ENCODE results near the gene ZNF672.
A peak's percentile ranks its signal among the peaks of the same experiment; 100 is the strongest.
"Not testable (repeated sequence)": the region's sequence is repeated elsewhere in the genome, so short reads cannot be mapped to it uniquely, and the experiment has no call there.

The ZNF672 gene

DNA sequence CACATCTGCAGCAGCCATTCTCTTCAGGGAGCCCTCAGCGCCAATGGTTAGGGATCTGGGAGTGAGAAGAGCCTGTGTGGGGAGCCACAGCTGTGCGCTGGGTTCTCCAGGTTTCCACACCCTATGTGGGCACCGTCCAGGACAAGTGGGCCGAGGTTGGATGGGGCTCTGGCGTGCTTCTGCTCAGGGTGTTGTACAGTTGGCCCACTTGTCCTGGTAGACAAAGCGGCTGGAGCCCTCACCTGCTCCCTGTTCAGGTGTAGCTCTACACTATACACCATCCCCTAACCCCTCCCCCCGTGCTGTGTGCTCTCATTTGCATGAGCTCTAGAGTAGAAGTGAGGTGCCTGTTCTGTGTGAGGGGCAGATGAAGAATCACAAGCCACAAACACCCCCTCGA lies 24.5 kb upstream of the ZNF672 start:
- ATAC-seq, result no peak
- no peak for DNase-seq

DNA sequence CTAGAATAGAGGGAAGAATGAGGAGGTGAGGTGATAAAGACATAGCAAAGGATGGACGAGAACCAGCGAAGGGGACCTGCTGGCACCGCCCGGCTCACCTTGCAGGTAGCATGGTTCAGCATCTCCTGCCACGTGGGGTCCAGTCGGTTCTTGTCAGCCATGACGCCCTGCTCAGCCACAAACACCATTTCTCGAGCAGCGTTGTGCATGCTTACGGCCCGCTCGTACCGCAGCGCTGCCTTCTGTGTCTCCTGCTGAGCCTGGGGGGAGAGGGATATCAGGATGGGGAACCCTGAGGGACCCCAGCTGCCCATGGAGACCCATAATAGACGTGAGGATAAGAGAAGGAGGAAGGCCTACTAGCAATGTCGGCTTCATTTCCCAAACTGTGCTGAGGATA lies 23.7 kb upstream of the ZNF672 start:
- no peak for ATAC-seq
- DNase-seq, result no peak

DNA sequence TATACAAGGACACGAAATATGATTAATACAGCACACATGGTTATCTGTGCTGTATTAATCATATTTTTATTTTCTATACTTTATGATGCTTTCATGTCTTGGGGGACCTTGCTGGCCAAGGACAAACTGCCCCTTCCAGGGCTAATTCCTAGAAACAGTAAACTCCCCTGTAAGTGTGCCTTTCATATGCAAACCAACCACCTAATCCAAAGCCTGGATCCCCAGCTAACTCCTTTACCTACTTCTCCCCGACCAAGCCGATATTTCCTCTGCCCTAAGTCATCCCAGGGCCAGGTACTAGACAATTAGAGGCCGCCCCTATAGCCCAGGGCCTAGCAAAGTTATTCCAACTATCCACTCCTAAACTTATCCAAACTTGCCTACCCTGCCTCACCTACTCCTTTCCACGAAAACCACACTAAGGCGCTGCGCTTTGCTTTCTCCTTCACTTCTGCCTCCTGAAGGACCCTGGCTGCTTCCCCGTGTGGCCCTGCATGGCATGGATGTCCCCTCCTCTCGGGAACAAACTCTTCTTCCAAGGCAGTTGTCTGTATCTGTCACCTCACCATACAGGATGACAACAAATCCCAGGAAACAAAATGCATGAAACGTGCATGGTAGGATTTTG lies 22.5 kb upstream of the ZNF672 start:
- DNase-seq, result no peak
- ATAC-seq, result no peak

DNA sequence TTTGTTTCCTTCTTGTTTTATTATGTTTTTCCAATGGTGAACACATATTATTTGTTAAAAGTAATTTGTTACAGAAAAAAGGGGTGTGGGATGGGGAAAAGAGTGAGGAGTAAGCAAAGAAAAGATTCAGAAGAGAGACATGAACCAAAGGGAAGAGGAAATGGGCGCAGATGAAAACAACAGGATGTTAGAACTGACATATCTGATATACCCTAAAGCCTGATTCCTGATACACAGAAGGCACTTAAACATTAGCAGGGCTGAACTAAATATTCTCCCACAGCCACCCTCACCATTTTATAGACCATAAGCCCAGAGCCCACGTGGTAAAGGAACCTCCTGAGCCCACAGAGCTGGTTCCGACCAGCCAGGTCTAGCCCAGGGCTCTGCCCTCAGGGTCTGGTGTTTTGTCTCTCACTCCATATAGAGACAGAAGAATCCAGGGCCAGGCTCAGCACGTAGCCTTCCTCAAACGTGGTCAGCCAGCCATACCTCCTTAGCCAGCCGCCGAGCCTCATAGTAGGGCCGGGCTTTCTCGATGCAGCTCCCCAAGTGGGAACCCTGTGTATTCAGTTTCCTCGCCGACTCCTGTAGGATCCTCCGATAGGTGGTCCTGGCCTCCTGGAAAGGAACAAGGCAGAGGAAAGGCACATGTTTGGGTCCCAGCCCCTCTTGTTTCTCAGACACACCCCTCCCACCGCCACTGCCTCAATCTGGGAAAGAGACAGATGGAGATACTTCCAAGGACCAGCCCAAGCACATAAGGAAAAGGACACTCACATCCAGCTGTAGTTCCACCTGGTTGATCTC lies 21.8 kb upstream of the ZNF672 start:
- ATAC-seq, result no peak

DNA sequence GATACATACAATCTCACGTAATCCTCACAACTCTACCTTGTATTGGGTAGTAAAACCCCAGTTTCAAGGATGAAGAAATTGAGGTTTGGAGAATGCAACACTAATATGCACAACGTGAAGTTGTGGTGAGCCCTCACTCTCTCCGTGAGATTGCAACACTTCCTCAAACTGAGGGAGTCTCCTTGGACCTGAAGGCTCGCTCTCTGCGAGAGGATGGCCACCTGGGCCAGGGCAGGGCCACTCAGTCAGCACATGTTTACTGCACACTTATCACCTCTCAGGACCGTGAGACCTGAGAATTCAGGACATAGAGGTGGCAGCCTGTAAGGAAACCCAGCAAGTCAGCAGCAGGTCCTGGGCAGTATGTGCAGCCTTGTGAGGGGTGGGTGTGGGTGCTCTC lies 21.0 kb upstream of the ZNF672 start:
- ATAC-seq, result no peak

More for the DNA sequence above, 21.8 kb upstream of the ZNF672 start:
- DNase-seq, result no peak

DNA sequence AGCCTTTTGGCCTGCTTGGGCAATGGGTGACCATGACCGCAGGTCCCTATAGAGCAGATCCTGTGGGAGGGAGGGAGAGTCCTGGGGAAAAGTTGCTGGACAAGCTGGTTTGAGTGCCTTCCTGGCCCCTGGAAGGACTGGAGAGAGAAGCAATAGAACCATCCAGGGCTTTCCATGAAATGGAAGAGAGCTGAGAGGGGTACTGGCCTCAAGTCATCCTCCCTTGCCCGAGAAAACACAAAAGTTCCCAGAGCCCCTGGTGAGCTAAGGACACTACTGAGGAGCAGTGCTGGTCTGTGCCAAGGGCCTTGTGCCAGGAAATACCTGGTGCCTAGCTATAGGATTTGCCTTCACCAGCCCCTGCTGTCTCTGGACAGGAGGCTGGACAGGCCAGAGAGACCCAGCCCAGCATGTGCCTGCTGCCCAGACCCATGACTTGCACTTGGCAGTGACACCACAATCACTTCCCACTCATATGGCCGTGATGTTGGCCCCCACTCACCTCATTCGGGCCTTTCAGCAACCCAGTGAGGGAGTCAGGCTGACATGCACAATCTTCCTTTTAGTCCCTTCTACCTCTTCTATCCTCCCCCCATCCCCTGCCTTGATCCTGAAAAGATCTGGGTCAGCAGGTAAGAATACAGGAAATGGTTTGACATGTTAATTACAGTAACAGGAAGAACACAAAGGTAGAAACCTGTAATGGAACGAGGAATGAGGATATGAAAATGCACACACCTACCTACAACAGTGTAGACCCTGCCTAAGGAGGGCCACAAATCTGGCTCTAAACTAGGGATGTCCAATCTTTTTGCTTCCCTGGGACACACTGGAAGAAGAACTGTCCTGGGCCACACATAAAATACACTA lies 19.3 kb upstream of the ZNF672 start:
- ATAC-seq, result peak; percentile 10
- no peak for DNase-seq

More for the DNA sequence above, 21.0 kb upstream of the ZNF672 start:
- no peak for DNase-seq

DNA sequence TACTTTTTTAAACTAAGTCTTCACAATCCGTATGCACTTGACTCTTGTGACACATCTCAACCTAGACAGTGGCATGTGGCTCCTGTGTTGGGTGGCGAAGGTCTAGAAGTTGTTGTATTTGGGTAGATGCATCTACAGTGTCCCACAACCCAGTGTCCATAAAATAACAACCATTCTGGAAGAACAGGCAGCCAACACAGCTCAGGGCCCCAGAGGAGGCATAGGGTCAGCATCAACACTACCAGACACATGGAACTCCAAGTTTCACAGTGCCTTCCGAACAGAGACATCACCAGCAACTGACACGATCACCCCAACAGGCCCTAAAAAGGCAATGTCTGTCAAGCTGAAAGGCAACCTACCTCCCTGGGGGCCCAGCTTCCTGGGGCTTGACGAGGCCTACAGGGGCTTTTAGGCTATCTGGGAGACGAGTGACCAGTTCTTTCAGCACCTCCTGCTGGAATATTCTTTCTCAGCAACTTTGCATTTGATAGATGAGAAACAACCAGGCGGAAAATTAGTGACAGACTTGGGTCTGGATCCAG lies 17.9 kb upstream of the ZNF672 start:
- no peak for ATAC-seq
- no peak for DNase-seq

DNA sequence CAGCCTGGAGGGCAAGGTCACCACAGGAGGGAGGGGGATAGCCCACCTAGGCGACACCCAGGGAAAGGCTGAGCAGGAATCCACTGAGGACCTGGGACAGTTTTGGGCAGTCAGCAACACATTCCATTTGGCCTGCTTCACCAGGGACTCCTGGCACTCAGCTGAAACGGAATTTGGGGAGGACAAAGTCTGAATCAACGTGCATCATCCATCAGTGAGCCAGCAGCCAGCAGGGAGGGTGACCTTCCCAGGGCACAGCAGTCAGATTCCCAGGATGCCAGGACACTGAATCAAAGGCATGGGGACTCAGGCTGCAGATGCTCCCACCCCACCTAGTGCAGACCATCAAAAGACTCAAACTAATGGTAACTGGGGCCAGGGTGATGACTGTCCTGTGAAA lies 16.9 kb upstream of the ZNF672 start:
- DNase-seq, result no peak

DNA sequence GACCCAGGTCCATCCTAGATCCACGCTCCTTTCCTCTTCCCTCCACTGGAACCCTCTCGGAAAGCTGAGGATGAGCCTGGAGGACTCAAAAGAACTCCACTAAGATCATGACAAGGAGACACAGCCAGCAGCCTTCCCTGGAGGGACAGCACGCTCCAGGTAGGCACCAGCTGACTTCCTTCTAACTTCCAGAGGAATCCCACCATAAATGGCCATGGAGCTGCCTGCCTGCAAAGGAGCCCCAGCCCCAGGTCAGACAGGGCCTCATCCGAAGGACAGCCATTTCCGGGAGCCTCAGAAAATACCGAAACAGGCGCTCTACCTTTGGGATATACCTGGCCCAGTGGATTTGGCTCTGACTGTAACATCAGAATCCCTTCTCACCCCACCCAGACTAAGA lies 16.4 kb upstream of the ZNF672 start:
- DNase-seq (no peak), ATAC-seq (no peak)

More for the DNA sequence above, 16.9 kb upstream of the ZNF672 start:
- no peak for ATAC-seq

DNA sequence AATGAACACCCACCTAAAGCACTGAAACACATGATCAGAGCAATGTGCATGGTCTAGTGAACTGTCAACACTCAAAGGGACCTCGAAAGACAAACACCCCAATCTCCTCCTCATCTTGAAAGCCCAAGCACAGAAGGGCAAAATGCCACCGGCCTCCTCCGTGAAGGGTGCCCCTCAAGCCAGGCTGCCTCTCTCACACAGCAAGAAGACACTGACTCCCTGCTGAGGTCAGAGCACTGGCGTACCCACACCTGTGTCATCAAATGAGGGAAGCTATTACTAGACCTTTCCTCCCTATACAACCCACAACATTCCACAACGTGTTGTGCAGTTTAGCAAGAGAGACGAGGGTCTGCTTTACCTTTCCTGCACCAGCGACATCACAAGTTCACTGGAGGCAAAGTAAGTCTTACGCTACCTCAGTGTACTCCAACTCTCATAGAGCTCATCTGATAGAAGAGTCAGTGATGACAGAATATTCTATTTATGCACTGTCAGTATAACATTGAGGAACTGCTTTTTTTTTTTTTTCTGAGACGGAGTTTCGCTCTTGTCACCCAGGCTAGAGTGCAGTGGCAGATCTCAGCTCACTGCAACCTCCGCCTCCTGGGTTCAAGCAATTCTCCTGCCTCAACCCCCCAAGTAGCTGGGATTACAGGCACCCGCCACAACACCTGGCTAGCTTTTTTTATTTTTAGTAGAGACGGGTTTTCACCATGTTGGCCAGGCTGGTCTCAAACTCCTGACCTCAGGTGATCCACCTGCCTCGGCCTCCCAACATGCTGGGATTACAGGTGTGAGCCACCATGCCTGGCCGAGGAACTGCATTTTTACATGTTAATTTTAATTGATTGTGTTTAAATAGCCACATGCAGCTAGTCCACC lies 15.6 kb upstream of the ZNF672 start:
- ATAC-seq (no peak), DNase-seq (no peak)

DNA sequence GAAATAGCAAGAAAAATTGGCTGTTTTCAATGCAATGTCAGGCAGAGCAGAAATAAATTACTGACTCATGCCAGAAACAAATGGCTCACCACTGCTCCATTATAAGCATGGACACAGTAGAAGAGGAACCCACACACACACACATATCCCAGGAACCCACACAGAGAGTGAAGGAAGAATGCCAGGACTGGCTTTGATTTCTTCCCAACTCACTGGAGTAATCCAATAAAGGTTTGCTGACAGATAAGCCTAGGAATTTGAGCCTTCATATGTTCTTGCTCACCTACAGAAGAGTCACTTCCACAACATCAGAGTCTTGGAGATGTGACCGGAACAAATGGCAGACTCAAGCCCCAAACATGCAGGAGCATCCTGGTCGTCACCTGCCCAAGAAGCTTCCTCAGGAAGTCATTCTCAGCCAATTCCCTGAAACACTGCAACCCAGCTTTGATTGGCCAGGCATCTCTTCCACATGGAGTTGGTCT lies 14.5 kb upstream of the ZNF672 start:
- DNase-seq, result no peak
- ATAC-seq, result no peak

DNA sequence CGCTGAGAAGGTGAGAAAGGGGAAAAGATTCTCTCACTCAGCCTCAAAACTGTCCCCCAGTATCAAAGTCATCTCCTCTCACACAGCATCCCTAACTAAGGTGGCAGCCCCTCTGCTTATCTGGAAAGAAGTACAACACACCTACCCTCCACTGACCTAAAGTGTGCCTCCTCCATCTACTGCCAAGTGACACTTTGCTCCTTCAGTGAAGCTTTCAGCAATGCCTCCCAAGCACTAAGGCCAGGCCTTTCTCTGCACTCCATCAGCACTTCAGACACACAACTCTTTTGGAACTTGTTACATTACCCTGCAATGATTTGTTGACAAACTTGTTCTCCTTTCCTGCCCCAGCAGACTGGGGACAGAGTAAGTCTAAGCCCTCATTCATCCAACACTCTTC lies 13.7 kb upstream of the ZNF672 start:
- no peak for DNase-seq

DNA sequence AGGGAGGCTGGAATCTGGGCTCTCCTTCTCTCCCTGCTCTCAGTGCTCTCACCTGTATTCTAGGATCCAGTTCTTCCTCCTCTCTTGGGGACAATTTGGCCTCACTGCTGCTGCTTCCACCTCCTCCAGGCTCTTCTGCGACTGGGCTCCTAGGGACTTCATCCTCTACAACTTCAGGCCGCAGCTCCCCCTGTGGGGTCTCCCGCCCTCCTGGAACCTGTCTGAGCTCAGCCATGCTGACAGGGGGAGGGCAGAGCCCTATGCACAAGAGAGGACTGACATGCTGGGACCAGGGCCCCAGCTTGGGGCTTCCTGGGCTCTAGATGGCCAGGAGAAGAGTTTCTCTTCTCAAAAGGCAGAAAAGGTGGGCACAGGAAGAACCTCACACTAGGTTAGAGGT lies 13.3 kb upstream of the ZNF672 start:
- ATAC-seq (no peak), DNase-seq (no peak)

More for the DNA sequence above, 13.7 kb upstream of the ZNF672 start:
- no peak for ATAC-seq

DNA sequence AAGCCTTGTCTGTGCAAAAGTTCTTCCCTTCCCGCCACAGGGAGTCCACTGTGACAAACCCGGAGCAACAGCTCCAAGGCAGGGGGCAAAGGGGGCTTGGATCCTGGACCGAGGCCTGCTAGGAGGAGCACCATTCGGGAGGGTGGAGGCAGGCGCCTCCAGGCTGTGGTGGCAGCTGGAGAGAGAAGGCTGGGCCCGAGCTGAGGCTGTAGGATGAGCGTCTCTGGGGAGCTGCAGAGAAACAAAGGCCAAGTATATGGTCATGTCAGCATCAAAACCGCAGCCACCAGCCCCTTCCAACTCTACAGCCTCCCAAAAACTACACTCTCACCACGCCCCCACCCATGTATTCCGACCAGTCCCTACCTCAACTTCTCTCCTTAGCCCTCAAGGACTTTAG lies 12.9 kb upstream of the ZNF672 start:
- DNase-seq, result no peak
- no peak for ATAC-seq

DNA sequence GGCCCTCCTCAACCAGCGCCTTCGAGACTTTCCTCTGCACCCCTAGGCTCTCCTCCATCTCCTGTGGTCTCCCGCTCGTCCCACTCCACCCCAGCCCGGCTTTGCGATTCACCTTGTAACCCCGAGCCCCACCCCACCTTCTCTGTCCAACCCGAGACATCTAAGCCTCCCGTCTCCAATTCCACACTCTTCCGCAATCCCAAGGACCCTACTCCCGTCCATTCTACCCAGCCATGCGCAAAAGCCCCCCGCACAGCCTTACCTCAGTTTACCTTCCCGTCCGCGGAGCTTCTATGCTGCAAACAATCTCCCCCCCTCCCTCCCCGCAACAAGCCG lies 12.5 kb upstream of the ZNF672 start:
- ATAC-seq, result peak; percentile 4
- no peak for DNase-seq

DNA sequence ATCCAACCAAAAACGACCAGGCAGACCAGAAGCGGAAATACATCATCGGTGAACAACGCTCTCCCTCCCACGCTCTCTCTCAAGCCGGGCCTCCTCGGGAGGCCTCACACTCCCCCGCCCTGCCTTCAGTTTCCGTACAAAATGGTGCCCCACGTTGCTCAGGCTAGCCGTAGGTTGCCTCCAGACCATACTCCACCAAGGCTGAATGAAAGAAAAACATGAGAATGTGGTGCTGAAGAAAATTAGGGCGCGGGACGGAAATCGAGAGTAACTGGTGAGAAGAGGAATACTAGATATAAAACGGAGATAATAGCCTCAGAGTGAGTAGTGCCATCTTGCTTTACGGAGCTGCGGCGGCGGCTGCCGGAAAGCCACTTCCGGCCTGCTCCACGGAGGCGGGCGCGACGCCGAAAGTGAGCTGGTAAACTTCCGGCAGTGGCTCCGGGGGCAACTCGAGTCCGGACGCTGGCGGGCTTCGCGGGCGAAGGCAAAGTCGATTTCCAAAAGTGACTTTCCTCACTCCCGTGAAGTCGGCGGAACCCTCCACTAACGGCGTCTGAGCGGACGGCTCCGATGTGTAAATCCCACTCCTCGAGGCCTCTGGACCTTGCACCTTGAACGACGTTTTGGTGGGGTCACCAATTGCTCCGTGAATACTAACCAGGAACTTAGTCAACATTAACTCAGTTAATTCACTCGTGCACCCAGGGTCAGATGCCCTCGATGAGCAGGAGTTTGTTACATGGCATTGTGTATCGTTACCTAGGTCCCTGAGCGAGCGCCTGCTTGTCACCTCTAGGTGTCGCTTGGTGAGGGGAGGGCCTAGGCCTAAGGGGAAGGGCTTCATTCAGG lies 11.9 kb upstream of the ZNF672 start, which contains the start of gene SH3BP5L:
TSS of gene SH3BP5L (minus strand) at position 7 of the 852 bp plus-strand sequence. CDS start 980 bp downstream, outside the sequence.
- peak; percentile 91 for ATAC-seq
- DNase-seq, result peak; percentile 88

DNA sequence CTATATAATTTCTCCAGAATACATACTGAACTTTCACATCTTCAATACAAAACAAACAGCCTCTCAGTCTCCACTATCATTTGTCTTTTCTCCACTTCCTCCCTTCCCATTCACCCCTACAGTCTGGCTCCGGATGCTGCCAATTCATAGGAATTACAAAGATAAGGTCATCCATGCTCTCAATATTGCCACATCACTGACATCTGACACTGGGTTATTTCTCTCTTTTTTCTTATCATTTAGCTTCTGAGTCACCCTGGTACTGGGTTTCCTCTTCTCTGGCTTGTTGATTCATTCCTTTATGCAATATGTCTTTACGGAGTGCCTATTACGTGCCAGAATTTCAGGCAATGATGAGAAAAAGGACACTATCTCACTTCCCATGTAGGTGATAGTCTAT lies 9.2 kb upstream of the ZNF672 start:
- ATAC-seq (no peak), DNase-seq (no peak)

DNA sequence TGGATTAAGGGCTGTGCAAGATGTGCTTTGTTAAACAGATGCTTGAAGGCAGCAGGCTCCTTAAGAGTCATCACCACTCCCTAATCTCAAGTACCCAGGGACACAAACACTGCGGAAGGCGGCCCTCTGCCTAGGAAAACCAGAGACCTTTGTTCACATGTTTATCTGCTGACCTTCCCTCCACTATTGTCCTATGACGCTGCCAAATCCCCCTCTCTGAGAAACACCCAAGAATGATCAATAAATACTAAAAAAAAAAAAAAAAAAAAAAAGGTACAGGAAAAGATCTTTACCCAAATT lies 7.4 kb upstream of the ZNF672 start:
- not testable (repeated sequence) for ATAC-seq, DNase-seq

DNA sequence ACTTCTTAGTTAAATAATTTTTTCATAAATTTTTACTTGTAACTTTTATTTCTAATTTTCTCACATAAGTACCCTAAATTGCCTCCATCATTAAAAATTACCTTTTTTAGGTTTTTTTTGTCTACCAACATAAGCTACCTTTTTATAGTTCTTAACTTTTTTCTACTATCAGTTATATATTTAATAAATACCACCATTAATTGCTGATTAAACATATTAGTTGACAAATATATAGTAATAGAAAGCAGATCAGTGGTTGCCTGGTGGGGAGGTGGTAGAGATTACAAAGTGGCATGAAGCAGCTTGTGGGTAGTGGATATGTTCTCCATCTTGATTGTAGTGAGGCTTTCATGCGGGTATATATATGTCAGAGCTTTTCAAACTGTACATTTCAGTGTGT lies 6.2 kb upstream of the ZNF672 start:
- ATAC-seq (no peak), DNase-seq (no peak)

DNA sequence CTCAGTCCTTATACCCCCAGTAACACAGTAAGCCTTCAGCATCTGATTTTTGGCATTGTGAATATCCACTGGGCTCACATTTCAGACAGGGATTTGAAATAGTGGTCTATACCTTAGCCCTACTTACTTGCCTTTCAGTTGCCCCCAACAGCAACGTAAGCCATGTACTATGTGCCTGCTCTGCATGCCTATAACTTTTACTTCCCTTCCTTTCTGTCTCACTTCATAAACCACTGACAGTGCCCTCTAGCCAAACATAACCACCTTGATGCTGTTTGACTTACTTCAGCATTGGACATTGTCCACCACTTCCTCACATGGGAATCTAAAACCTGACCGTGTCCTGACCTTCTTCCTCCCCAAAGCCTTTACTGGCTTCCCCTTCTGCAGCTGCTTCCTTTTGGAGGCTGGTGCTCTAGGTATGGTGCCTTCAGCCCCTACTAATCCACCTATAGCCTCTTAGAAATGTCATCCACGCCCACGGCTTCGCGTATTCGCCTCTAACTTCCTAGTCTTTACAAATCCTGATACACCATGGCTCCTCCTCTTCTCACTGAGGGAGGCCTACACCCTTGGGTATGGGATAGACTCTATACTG lies 3.6 kb upstream of the ZNF672 start:
- ATAC-seq (no peak), DNase-seq (peak; percentile 35)

Measured in stimulated activated naive CD8-positive, alpha-beta T cell treated with anti-CD3 and anti-CD28 coated beads, Interleukin-15, Interleukin-2, amounts not matched to agents 100 U/mL and 50 U/mL, for 24 hours (primary cell).